H9 (cell line): ENCODE results near the gene SC5D. TPM values are rescaled to one million over a fixed set of nuclear protein-coding genes. Genes with fewer than 3 reads are reported as not detected.

ENCODE experiments used
- DNase-seq: peaks from one replicate; pipeline ENCODE4 v3.0.0-alpha.2; 2017
- H2AFZ ChIP-seq: one replicate; pipeline ENCODE4 v1.6.1; 2013; ENCODE audit warnings: mild to moderate bottlenecking, low read length, control low read depth, moderate library complexity
- H2AK5ac ChIP-seq: 2 replicates; pipeline ENCODE4 v1.6.1; 2013; ENCODE audit warnings: low read length, control low read depth, mixed read lengths; ENCODE audit not compliant: insufficient read length
- H2BK120ac ChIP-seq: one replicate; pipeline ENCODE4 v1.6.1; 2013; ENCODE audit warnings: low read depth, mild to moderate bottlenecking, low read length, control low read depth, inconsistent platforms; ENCODE audit not compliant: poor library complexity, severe bottlenecking
- H2BK12ac ChIP-seq: 2 replicates; pipeline ENCODE4 v1.6.1; 2013; ENCODE audit warnings: low read length, control low read depth, mixed read lengths, low read depth; ENCODE audit not compliant: insufficient read length
- H2BK15ac ChIP-seq: 2 replicates; pipeline ENCODE4 v1.6.1; 2013; ENCODE audit warnings: low read depth, low read length, control low read depth
- H2BK20ac ChIP-seq: one replicate; pipeline ENCODE4 v1.6.1; 2013; ENCODE audit warnings: low read depth, mild to moderate bottlenecking, low read length, control low read depth, inconsistent platforms; ENCODE audit not compliant: poor library complexity, severe bottlenecking
- H2BK5ac ChIP-seq: 2 replicates; pipeline ENCODE4 v1.6.1; 2013; ENCODE audit warnings: low read length, control low read depth, mixed read lengths; ENCODE audit not compliant: insufficient read length
- H3K14ac ChIP-seq: 2 replicates; pipeline ENCODE4 v1.6.1; 2013; ENCODE audit warnings: low read length, control low read depth; ENCODE audit not compliant: insufficient read depth
- H3K18ac ChIP-seq: 2 replicates; pipeline ENCODE4 v1.6.1; 2013; ENCODE audit warnings: low read depth, mild to moderate bottlenecking, mixed read lengths, low read length, control low read depth; ENCODE audit not compliant: insufficient read length
- H3K23ac ChIP-seq: 2 replicates; pipeline ENCODE4 v1.6.1; 2013; ENCODE audit warnings: low read length, control low read depth, mixed read lengths, low read depth; ENCODE audit not compliant: insufficient read length
- H3K23me2 ChIP-seq: 2 replicates; pipeline ENCODE4 v1.6.1; 2013; ENCODE audit warnings: low read depth, mild to moderate bottlenecking, mixed read lengths, low read length, control low read depth; ENCODE audit not compliant: insufficient read length, poor library complexity, severe bottlenecking
- H3K27ac ChIP-seq: 2 replicates; pipeline ENCODE4 v1.5.1; 2013; ENCODE audit warnings: low read length, control low read depth, mixed read lengths, low read depth; ENCODE audit not compliant: insufficient read length
- H3K27me3 ChIP-seq: 2 replicates; pipeline ENCODE4 v1.6.1; 2013; ENCODE audit warnings: low read length, control low read depth, inconsistent platforms; ENCODE audit not compliant: insufficient read depth
- H3K4ac ChIP-seq: 2 replicates; pipeline ENCODE4 v1.6.1; 2013; ENCODE audit warnings: low read depth, mild to moderate bottlenecking, control low read depth, inconsistent platforms, low read length, moderate library complexity
- H3K4me1 ChIP-seq: 2 replicates; pipeline ENCODE4 v1.6.1; 2013; ENCODE audit warnings: low read length, control low read depth, inconsistent platforms; ENCODE audit not compliant: insufficient read depth
- H3K4me2 ChIP-seq: 2 replicates; pipeline ENCODE4 v1.6.1; 2013; ENCODE audit warnings: low read length, control low read depth, mixed read lengths; ENCODE audit not compliant: insufficient read length, insufficient read depth
- H3K56ac ChIP-seq: 2 replicates; pipeline ENCODE4 v1.6.1; 2013; ENCODE audit warnings: low read depth, mild to moderate bottlenecking, mixed read lengths, low read length, control low read depth; ENCODE audit not compliant: insufficient read length
- H3K79me1 ChIP-seq: 2 replicates; pipeline ENCODE4 v1.6.1; 2013; ENCODE audit warnings: low read depth, mild to moderate bottlenecking, moderate library complexity, low read length, control low read depth, inconsistent platforms; ENCODE audit not compliant: insufficient read depth, poor library complexity, severe bottlenecking
- H3K79me2 ChIP-seq: 2 replicates; pipeline ENCODE4 v1.6.1; 2013; ENCODE audit warnings: low read length, control low read depth, inconsistent platforms; ENCODE audit not compliant: insufficient read depth
- H3K9ac ChIP-seq: 2 replicates; pipeline ENCODE4 v1.6.1; 2013; ENCODE audit warnings: low read length, control low read depth, mixed read lengths; ENCODE audit not compliant: insufficient read length; ENCODE audit errors: extremely low read depth
- H3K9me3 ChIP-seq: one replicate; pipeline ENCODE4 v1.6.1; 2013; ENCODE audit warnings: low read depth, low read length, inconsistent platforms; ENCODE audit not compliant: control insufficient read depth
- H3T11ph ChIP-seq: one replicate; pipeline ENCODE4 v1.6.1; 2013; ENCODE audit warnings: mild to moderate bottlenecking, low read length, control low read depth, inconsistent platforms
- H4K20me1 ChIP-seq: one replicate; pipeline ENCODE4 v1.6.1; 2013; ENCODE audit not compliant: control insufficient read depth, insufficient read length, insufficient read depth
- H4K5ac ChIP-seq: 2 replicates; pipeline ENCODE4 v1.6.1; 2013; ENCODE audit warnings: low read depth, mild to moderate bottlenecking, mixed read lengths, low read length, control low read depth; ENCODE audit not compliant: insufficient read length
- H4K8ac ChIP-seq: replicated peaks from 2 replicates; pipeline ENCODE4 v1.6.1; 2013; ENCODE audit warnings: low read length, control low read depth, mixed read lengths, low read depth; ENCODE audit not compliant: insufficient read length
- H4K91ac ChIP-seq: 2 replicates; pipeline ENCODE4 v1.6.1; 2013; ENCODE audit warnings: low read depth, mild to moderate bottlenecking, moderate library complexity, mixed read lengths, low read length, control low read depth; ENCODE audit not compliant: insufficient read length
- H3K27ac Mint-ChIP-seq, 3 experiments: 2 replicates in 2 of 3; 3 replicates in 1 of 3; pipeline ENCODE4 v1.8.0; 2020 to 2021; ENCODE audit warnings: mixed read lengths in 3 of 3, mild to moderate bottlenecking in 1 of 3, moderate library complexity in 1 of 3
- H3K27me3 Mint-ChIP-seq: 2 replicates; pipeline ENCODE4 v1.8.0; 2021; ENCODE audit warnings: low read depth, mild to moderate bottlenecking, moderate library complexity, mixed read lengths
- H3K36me3 Mint-ChIP-seq, 3 experiments: 2 replicates in 2 of 3; 3 replicates in 1 of 3; pipeline ENCODE4 v1.8.0; 2020 to 2021; ENCODE audit warnings: low read depth in 3 of 3, mixed read lengths in 3 of 3; ENCODE audit not compliant: insufficient read depth in 1 of 3
- H3K4me1 Mint-ChIP-seq, 2 experiments: 2 replicates each; pipeline ENCODE4 v1.8.0; 2020; ENCODE audit warnings: mixed read lengths in 2 of 2
- H3K4me3 Mint-ChIP-seq, 2 experiments: 2 replicates in 1 of 2; 3 replicates in 1 of 2; pipeline ENCODE4 v1.8.0; 2020 to 2021; ENCODE audit warnings: mild to moderate bottlenecking in 2 of 2, mixed read lengths in 2 of 2, moderate library complexity in 1 of 2
- H3K9me3 Mint-ChIP-seq, 2 experiments: 2 replicates in 1 of 2; 3 replicates in 1 of 2; pipeline ENCODE4 v1.8.0; 2020; ENCODE audit warnings: mild to moderate bottlenecking in 2 of 2, mixed read lengths in 2 of 2, moderate library complexity in 1 of 2
- CTCF ChIP-seq: fragments of 200-600 bp; sonication (generic); conservative IDR thresholded peaks from 3 replicates; pipeline ENCODE4 v1.8.0; 2021; ENCODE audit warnings: antibody characterized with exemption, mild to moderate bottlenecking
- total RNA-seq: library from RNA; stranded (reverse); gene quantifications from 2 replicates; pipeline ENCODE4 v1.2.1, GENCODE V29; 2021

The SC5D gene
- total RNA-seq, 1 experiment from 2014 or later = 92.0 TPM

GRCh38 chr11:121299417-121299816 is 6.8 kb downstream of the SC5D start:
- no peak for TF ChIP-seq CTCF
- no peaks in the 10 kb centered on the region for H3K27me3 Mint-ChIP-seq

More at GRCh38 chr11:121299417-121299816, 6.8 kb downstream of the SC5D start:
- no peak overlapping the region for H2BK15ac ChIP-seq
- no peak overlapping the region for H2AFZ ChIP-seq
- H3K79me1 ChIP-seq = peaks cover 14% of the 10 kb centered on the region
- no peak overlapping the region for H3K23ac ChIP-seq
- H2BK20ac ChIP-seq = no peak overlapping the region
- H3K4ac ChIP-seq = no peak overlapping the region
- Mint-ChIP-seq H3K36me3 (peaks cover 15 to 30% (median 25%) of the 10 kb centered on the region in 3 experiments), H3K4me1 (peaks cover 59 to 60% of the 10 kb centered on the region in 2 experiments), H3K9me3 (peaks cover 3 to 4% of the 10 kb centered on the region in 2 experiments), H3K4me3 (no peak overlapping the region), H3K27ac (no peak overlapping the region)
- H3K27me3 ChIP-seq = no peaks in the 10 kb centered on the region
- no peak overlapping the region for H3K27ac ChIP-seq
- no peak overlapping the region for H3T11ph ChIP-seq
- no peak overlapping the region for H2BK5ac ChIP-seq
- H2AK5ac ChIP-seq = no peak overlapping the region
- H3K23me2 ChIP-seq = no peaks in the 10 kb centered on the region
- H3K9ac ChIP-seq = no peak overlapping the region
- DNase-seq = no peak
- no peak overlapping the region for H4K5ac ChIP-seq
- peaks cover 56% of the 10 kb centered on the region; the same call in 1 of the 2 replicates for H3K79me2 ChIP-seq
- H3K56ac ChIP-seq = no peak overlapping the region
- no peaks in the 10 kb centered on the region for H4K20me1 ChIP-seq
- no peak overlapping the region for H2BK12ac ChIP-seq
- peaks cover 10% of the 10 kb centered on the region; the same call in 1 of the 2 replicates for H3K4me1 ChIP-seq
- H3K9me3 ChIP-seq = no peaks in the 10 kb centered on the region
- no peak overlapping the region for H3K14ac ChIP-seq
- no peak overlapping the region for H2BK120ac ChIP-seq
- H3K4me2 ChIP-seq = no peak overlapping the region
- H3K18ac ChIP-seq = no peak overlapping the region
- H4K8ac ChIP-seq = no peak overlapping the region
- no peak overlapping the region for H4K91ac ChIP-seq
